CD8-positive, alpha-beta memory T cell (primary cell): Measurements from ENCODE around the gene BOD1L1. TPM values are rescaled to one million over a fixed set of nuclear protein-coding genes. Genes with fewer than 3 reads are reported as not detected.

Source experiments
- CTCF ChIA-PET: fragments of 350-600 bp; sonication (Branson Sonifier 250); formaldehyde crosslinking; loops from one replicate; lab custom pipeline; 2021; ENCODE audit warnings: antibody characterized with exemption; lab: Charles Lee
- POLR2A ChIA-PET: fragments of 350-600 bp; sonication (Branson Sonifier 250); formaldehyde crosslinking; loops from one replicate; lab custom pipeline; 2021; ENCODE audit warnings: antibody characterized with exemption; lab: Charles Lee
- DNase-seq, 5 donors: peaks; one replicate each; pipeline versions ENCODE4 v3.0.0 to v3.0.0-alpha.2; 2020 to 2022; ENCODE audit warnings: mixed read lengths in 1 of 5
- H3K27ac ChIP-seq: one replicate; pipeline ENCODE4 v1.7.0; 2013; ENCODE audit warnings: low read depth, mild to moderate bottlenecking, low read length, moderate library complexity
- H3K27me3 ChIP-seq: 2 replicates; pipeline ENCODE4 v1.7.0; 2013; ENCODE audit warnings: low read length, mild to moderate bottlenecking; ENCODE audit not compliant: insufficient read depth, poor library complexity, severe bottlenecking
- H3K36me3 ChIP-seq: 2 replicates; pipeline ENCODE4 v1.7.0; 2013; ENCODE audit warnings: mild to moderate bottlenecking, low read length, moderate library complexity; ENCODE audit not compliant: insufficient read depth
- H3K4me1 ChIP-seq: 2 replicates; pipeline ENCODE4 v1.7.0; 2013; ENCODE audit warnings: mild to moderate bottlenecking, low read length, moderate library complexity; ENCODE audit not compliant: insufficient read depth
- H3K4me3 ChIP-seq: 2 replicates; pipeline ENCODE4 v1.7.0; 2013; ENCODE audit warnings: mild to moderate bottlenecking, low read length
- H3K9me3 ChIP-seq: 2 replicates; pipeline ENCODE4 v1.7.0; 2013; ENCODE audit warnings: mild to moderate bottlenecking, low read length
- H3K27ac Mint-ChIP-seq, 8 donors: one replicate each; pipeline ENCODE4 v1.8.0; 2020 to 2021; ENCODE audit warnings: mixed read lengths in 8 of 8, mild to moderate bottlenecking in 6 of 8, inconsistent platforms in 3 of 8, moderate library complexity in 3 of 8
- H3K27me3 Mint-ChIP-seq, 2 donors: one replicate each; pipeline ENCODE4 v1.8.0; 2020 to 2021; ENCODE audit warnings: mixed read lengths in 2 of 2, mild to moderate bottlenecking in 1 of 2, moderate library complexity in 1 of 2
- H3K36me3 Mint-ChIP-seq, 3 donors: one replicate each; pipeline ENCODE4 v1.8.0; 2020 to 2021; ENCODE audit warnings: mixed read lengths in 3 of 3, inconsistent platforms in 1 of 3, mild to moderate bottlenecking in 1 of 3
- H3K4me1 Mint-ChIP-seq, 3 donors: one replicate each; pipeline ENCODE4 v1.8.0; 2020 to 2021; ENCODE audit warnings: mixed read lengths in 3 of 3, inconsistent platforms in 1 of 3, mild to moderate bottlenecking in 1 of 3
- H3K4me3 Mint-ChIP-seq, 7 donors: one replicate each; pipeline ENCODE4 v1.8.0; 2020 to 2021; ENCODE audit warnings: mixed read lengths in 7 of 7, mild to moderate bottlenecking in 6 of 7, moderate library complexity in 4 of 7, inconsistent platforms in 2 of 7
- H3K9me3 Mint-ChIP-seq, 5 donors: one replicate each; pipeline ENCODE4 v1.8.0; 2020 to 2022; ENCODE audit warnings: mixed read lengths in 5 of 5, mild to moderate bottlenecking in 3 of 5, moderate library complexity in 2 of 5, inconsistent platforms in 1 of 5
- polyA plus RNA-seq: library from polyadenylated mRNA; unstranded; fragments of 300-500 nt; fragmentation: Illumina TruSeq; gene quantifications from one replicate; pipeline ENCODE4 v1.2.3, GENCODE V29; 2021
- total RNA-seq, 2 experiments: library from RNA; stranded (reverse); gene quantifications; one replicate each; pipeline ENCODE4 v1.2.3, GENCODE V29; 2021

BOD1L1 gene
- total RNA-seq (10 to 100 TPM; 35.1 to 37.1 TPM), polyA plus RNA-seq (6.4 TPM)

GRCh38 chr4:13627606-13628311, at the start of gene BOD1L1:
Gene BOD1L1, minus strand, starts transcription at chr4:13627725. Its CDS starts 138 bp downstream, at chr4:13627587.
- Mint-ChIP-seq H3K4me1 (peaks cover 49 to 58% (median 58%) of the 10 kb centered on the region in 3 donors), H3K9me3 (no peaks in the 10 kb centered on the region), H3K36me3 (peaks cover 0 to 17% (median 3%) of the 10 kb centered on the region in 3 donors), H3K4me3 (peak within 1 kb of the TSS; percentile 93 to 98 (median 96)), H3K27ac (peak within 1 kb of the TSS; percentile 94 to 100 (median 98)), H3K27me3 (peaks cover 0 to 7% of the 10 kb centered on the region in 2 donors)
- Histone ChIP-seq H3K27ac (peak within 1 kb of the TSS; percentile 90), H3K36me3 (no peaks in the 10 kb centered on the region), H3K4me1 (peaks cover 33% of the 10 kb centered on the region), H3K9me3 (no peaks in the 10 kb centered on the region), H3K4me3 (peak within 1 kb of the TSS; percentile 82), H3K27me3 (no peaks in the 10 kb centered on the region)
- CTCF ChIA-PET, result interaction anchor here (0.9 to 3.1 kb wide), 5 partner anchors 10 to 143 kb away, joined by 3 to 26 read pairs (median 4); no protein-coding TSS in a partner anchor
- POLR2A ChIA-PET, result interaction anchor here (2.4 kb wide), 1 partner anchor 27 kb away, joined by 9 read pairs; no protein-coding TSS in a partner anchor
- DNase-seq, result peak; percentile 61 to 82 (median 79)

- no peaks in the 10 kb centered on the region for H3K27me3 ChIP-seq
- H3K4me3 Mint-ChIP-seq, result no peak overlapping the region
- no peaks in the 10 kb centered on the region for H3K36me3 ChIP-seq
- no peak overlapping the region for H3K4me3 ChIP-seq
- H3K27me3 Mint-ChIP-seq, result peaks cover 2 to 24% of the 10 kb centered on the region in 2 donors
- no peaks in the 10 kb centered on the region for H3K4me1 Mint-ChIP-seq
- H3K27ac ChIP-seq, result no peak overlapping the region
- H3K36me3 Mint-ChIP-seq, result peaks cover 0 to 5% (median 0%) of the 10 kb centered on the region in 3 donors
- CTCF ChIA-PET, result no interaction called here
- H3K4me1 ChIP-seq, result no peaks in the 10 kb centered on the region
- H3K9me3 ChIP-seq, result peaks cover 6% of the 10 kb centered on the region
- peaks cover 19 to 36% (median 30%) of the 10 kb centered on the region in 5 donors for H3K9me3 Mint-ChIP-seq
- DNase-seq, result no peak
- no peak overlapping the region for H3K27ac Mint-ChIP-seq
- POLR2A ChIA-PET, result no interaction called here
Measured at GRCh38 chr4:13674971-13675370, 47.4 kb upstream of the BOD1L1 start.

- no peaks in the 10 kb centered on the region for H3K36me3 ChIP-seq
- H3K4me1 ChIP-seq, result no peaks in the 10 kb centered on the region
- H3K9me3 Mint-ChIP-seq, result peaks cover 11 to 21% (median 16%) of the 10 kb centered on the region in 5 donors
- no peaks in the 10 kb centered on the region for H3K4me1 Mint-ChIP-seq
- no peak overlapping the region for H3K4me3 Mint-ChIP-seq
- peaks cover 5% of the 10 kb centered on the region for H3K9me3 ChIP-seq
- POLR2A ChIA-PET, result no interaction called here
- no peaks in the 10 kb centered on the region for H3K36me3 Mint-ChIP-seq
- DNase-seq, result no peak
- H3K4me3 ChIP-seq, result no peak overlapping the region
- no peak overlapping the region for H3K27ac ChIP-seq
- no peaks in the 10 kb centered on the region for H3K27me3 ChIP-seq
- CTCF ChIA-PET, result no interaction called here
- peaks cover 2 to 34% of the 10 kb centered on the region in 2 donors for H3K27me3 Mint-ChIP-seq
- H3K27ac Mint-ChIP-seq, result no peak overlapping the region
Measured at GRCh38 chr4:13673167-13673566, 45.6 kb upstream of the BOD1L1 start.

- Mint-ChIP-seq H3K27me3 (peaks cover 6 to 47% of the 10 kb centered on the region in 2 donors), H3K9me3 (peaks cover 0 to 8% (median 6%) of the 10 kb centered on the region in 5 donors), H3K36me3 (no peaks in the 10 kb centered on the region), H3K4me1 (no peaks in the 10 kb centered on the region), H3K4me3 (no peak overlapping the region), H3K27ac (no peak overlapping the region)
- no peak overlapping the region for H3K27ac ChIP-seq
- no peaks in the 10 kb centered on the region for H3K4me1 ChIP-seq
- H3K4me3 ChIP-seq, result no peak overlapping the region
- no peaks in the 10 kb centered on the region for H3K9me3 ChIP-seq
- CTCF ChIA-PET, result no interaction called here
- DNase-seq, result no peak
- no peaks in the 10 kb centered on the region for H3K27me3 ChIP-seq
- no peaks in the 10 kb centered on the region for H3K36me3 ChIP-seq
- POLR2A ChIA-PET, result no interaction called here
Measured at GRCh38 chr4:13670456-13671160, 43.1 kb upstream of the BOD1L1 start.

GRCh38 chr4:13665701-13666660, 38.5 kb upstream of the BOD1L1 start:
- no peak for DNase-seq
- Mint-ChIP-seq H3K4me3 (no peak overlapping the region), H3K36me3 (no peaks in the 10 kb centered on the region), H3K4me1 (no peaks in the 10 kb centered on the region), H3K27me3 (peaks cover 4 to 31% of the 10 kb centered on the region in 2 donors), H3K9me3 (no peaks in the 10 kb centered on the region), H3K27ac (no peak overlapping the region)
- Histone ChIP-seq H3K4me1 (no peaks in the 10 kb centered on the region), H3K27me3 (no peaks in the 10 kb centered on the region), H3K27ac (no peak overlapping the region), H3K36me3 (no peaks in the 10 kb centered on the region), H3K9me3 (no peaks in the 10 kb centered on the region), H3K4me3 (no peak overlapping the region)
- ChIA-PET POLR2A (no interaction called here), CTCF (no interaction called here)

- Histone ChIP-seq H3K4me1 (no peaks in the 10 kb centered on the region), H3K4me3 (no peak overlapping the region), H3K27me3 (no peaks in the 10 kb centered on the region), H3K36me3 (no peaks in the 10 kb centered on the region), H3K27ac (no peak overlapping the region), H3K9me3 (no peaks in the 10 kb centered on the region)
- DNase-seq, result no peak
- CTCF ChIA-PET, result no interaction called here
- Mint-ChIP-seq H3K4me1 (peaks cover 8 to 18% (median 15%) of the 10 kb centered on the region in 3 donors), H3K36me3 (no peaks in the 10 kb centered on the region), H3K4me3 (no peak overlapping the region), H3K9me3 (no peaks in the 10 kb centered on the region), H3K27me3 (peaks cover 0 to 1% of the 10 kb centered on the region in 2 donors), H3K27ac (no peak overlapping the region)
- POLR2A ChIA-PET, result no interaction called here
Measured at GRCh38 chr4:13659341-13660070, 32.0 kb upstream of the BOD1L1 start.
